ENCODE measurements around the gene MCTP1.

DNA sequence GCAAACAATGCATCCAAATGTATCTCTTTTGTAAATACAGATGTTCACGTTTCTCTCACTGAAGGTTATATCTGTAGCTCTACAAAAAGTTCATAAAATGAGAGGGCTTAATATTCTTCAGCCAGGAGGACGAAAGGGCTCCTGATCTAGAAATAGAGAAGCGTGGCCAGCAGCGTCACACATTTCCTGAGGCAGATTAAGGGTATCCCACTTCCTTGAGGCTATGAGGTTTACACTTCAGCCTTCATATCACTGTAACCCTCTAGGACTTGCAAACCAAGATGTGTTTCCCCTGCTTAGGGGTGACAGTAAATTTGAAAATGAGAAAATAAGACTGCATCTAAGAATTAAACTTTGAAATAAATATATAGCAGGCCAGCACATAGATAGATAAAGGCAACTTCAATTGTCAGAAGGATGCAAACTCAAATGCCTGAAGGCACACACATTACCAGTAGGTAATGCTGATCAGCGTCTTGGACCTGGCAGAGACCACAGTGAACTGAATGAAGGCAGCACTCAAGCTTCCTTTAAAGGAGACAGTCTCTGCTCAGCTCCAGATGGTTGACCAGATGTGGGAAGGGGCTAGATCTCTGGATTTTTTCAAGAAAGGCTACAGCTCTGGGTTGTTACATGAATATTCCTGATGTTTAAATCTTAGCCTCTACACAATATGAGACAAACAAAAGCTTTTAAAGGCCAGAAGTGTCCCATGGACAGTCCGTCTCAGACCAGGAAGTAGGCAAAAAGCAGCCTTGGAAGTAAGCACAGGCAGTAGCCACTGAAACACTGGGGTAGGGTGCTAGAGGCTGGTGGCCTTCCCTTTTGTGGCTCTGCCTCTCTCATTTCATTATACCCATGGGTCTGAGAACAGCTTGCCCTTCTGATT is 197.7 kb downstream of the MCTP1 start:
- TF ChIP-seq, protein P1, sequence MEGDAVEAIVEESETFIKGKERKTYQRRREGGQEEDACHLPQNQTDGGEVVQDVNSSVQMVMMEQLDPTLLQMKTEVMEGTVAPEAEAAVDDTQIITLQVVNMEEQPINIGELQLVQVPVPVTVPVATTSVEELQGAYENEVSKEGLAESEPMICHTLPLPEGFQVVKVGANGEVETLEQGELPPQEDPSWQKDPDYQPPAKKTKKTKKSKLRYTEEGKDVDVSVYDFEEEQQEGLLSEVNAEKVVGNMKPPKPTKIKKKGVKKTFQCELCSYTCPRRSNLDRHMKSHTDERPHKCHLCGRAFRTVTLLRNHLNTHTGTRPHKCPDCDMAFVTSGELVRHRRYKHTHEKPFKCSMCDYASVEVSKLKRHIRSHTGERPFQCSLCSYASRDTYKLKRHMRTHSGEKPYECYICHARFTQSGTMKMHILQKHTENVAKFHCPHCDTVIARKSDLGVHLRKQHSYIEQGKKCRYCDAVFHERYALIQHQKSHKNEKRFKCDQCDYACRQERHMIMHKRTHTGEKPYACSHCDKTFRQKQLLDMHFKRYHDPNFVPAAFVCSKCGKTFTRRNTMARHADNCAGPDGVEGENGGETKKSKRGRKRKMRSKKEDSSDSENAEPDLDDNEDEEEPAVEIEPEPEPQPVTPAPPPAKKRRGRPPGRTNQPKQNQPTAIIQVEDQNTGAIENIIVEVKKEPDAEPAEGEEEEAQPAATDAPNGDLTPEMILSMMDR (IDR thresholded peaks at IDR 0.05), result no peak
- TF ChIP-seq EZH2phosphoT487 (IDR thresholded peaks at IDR 0.05) (no peak), EZH2 (IDR thresholded peaks at IDR 0.05) (no peak)

Measured in neural progenitor cell (in vitro differentiated cells).